Esophagus squamous epithelium (tissue), 5 donors: Measurements from ENCODE around the gene KLF1. TPM values are rescaled to one million over a fixed set of nuclear protein-coding genes. Genes with fewer than 3 reads are reported as not detected.

Experiments used
- DNase-seq: peaks from one replicate; lab custom pipeline; 2025; lab: John Stamatoyannopoulos, UW
- H3K27ac ChIP-seq, 4 donors: fragments of 200-600 bp; sonication (generic); one replicate each; pipeline ENCODE4 v1.5.1; 2016 to 2019; ENCODE audit warnings: mild to moderate bottlenecking in 1 of 4
- H3K27me3 ChIP-seq, 4 donors: fragments of 200-600 bp; sonication (generic); 1 replicate in 3 of 4; 2 replicates in 1 of 4; pipeline versions ENCODE4 v1.5.1 to v1.6.0; 2017 to 2021; ENCODE audit warnings: antibody characterized with exemption in 1 of 4
- H3K36me3 ChIP-seq, 3 donors: fragments of 200-600 bp; sonication (generic); one replicate each; pipeline ENCODE4 v1.5.1; 2016 to 2019
- H3K4me1 ChIP-seq, 3 donors: fragments of 200-600 bp; sonication (generic); one replicate each; pipeline ENCODE4 v1.5.1; 2017 to 2019
- H3K4me3 ChIP-seq, 4 donors: fragments of 200-600 bp; sonication (generic); 1 replicate in 3 of 4; 2 replicates in 1 of 4; pipeline ENCODE4 v1.5.1; 2016 to 2019; ENCODE audit warnings: mild to moderate bottlenecking in 2 of 4, moderate library complexity in 1 of 4
- H3K9me3 ChIP-seq, 3 donors: fragments of 200-600 bp; sonication (generic); one replicate each; pipeline ENCODE4 v1.5.1; 2016 to 2019
- CTCF ChIP-seq, 6 experiments: fragments of 450-650 bp in 4 of 6; fragments of 200-600 bp in 2 of 6; sonication (generic) in 2 of 6; IDR thresholded peaks; one replicate each; pipeline ENCODE4 v1.5.1; 2016 to 2019; ENCODE audit warnings: antibody characterized with exemption in 6 of 6, mild to moderate bottlenecking in 4 of 6, moderate library complexity in 4 of 6
- POLR2A ChIP-seq, 4 donors: fragments of 450-650 bp; IDR thresholded peaks; one replicate each; pipeline ENCODE4 v1.6.1; 2017; ENCODE audit warnings: antibody characterized with exemption in 4 of 4, mild to moderate bottlenecking in 4 of 4, moderate library complexity in 3 of 4
- WGBS, 2 donors: methylation state at CpG; one replicate each; pipeline ENCODE4 v1.1.5; 2018; 5-methylcytosine and 5-hydroxymethylcytosine counted together
- intact Hi-C: fragments of 100-400 bp; cut with DNase I; formaldehyde crosslinking; loops from one replicate; pipeline ENCODE4 v1.15.0; 2022
- total RNA-seq, 4 donors: library from RNA; depleted of rRNA; stranded (reverse); fragments of >200 nt; gene quantifications; one replicate each; pipeline ENCODE4 v1.1.0, GENCODE V29; 2016
- donor health status: DM: yes; HTN: yes; CAD: no.

KLF1 gene
- total RNA-seq, 4 donors from 2014 or later, result not detected

DNA sequence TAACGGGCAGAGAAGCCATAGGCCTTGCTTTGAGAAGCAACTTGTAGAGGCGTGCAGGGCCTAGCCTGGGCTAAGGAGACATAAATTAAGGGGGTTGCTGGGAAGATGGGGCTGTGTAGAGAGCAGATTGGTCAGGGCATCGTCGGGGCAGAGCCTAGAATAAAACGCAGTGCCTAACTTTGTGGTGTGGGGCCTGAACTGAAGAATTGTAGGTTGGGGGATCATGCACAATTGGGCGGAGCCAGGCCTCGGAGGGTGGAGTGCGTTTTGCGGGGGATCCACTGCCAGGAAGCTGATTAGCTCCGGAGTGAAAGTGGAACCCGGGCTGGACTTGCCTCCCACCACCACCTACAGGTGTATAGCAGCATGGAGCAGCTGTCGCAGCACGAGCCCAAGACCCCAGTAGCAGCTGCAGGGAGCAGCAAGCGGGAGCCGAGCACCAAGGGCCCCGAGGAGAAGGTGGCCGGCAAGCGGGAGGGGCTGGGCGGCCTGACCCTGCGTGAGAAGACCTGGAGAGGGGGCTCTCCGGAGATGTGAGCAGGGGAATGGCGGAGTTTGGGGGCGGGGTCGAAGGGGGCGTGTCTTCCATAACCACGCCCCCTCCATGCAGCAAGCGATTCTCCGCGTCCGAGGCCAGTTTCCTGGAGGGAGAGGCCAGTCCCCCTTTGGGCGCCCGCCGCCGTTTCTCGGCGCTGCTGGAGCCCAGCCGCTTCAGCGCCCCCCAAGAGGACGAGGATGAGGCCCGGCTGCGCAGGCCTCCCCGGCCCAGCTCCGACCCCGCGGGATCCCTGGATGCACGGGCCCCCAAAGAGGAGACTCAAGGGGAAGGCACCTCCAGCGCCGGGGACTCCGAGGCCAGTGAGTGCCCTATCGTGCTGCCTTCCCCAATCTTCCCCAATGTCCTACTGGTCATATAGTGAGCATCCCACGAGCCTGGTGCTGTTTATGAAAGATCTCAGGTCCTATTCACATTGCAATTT lies 19.6 kb downstream of the KLF1 start:
- intact Hi-C loops, result no loop called here

DNA sequence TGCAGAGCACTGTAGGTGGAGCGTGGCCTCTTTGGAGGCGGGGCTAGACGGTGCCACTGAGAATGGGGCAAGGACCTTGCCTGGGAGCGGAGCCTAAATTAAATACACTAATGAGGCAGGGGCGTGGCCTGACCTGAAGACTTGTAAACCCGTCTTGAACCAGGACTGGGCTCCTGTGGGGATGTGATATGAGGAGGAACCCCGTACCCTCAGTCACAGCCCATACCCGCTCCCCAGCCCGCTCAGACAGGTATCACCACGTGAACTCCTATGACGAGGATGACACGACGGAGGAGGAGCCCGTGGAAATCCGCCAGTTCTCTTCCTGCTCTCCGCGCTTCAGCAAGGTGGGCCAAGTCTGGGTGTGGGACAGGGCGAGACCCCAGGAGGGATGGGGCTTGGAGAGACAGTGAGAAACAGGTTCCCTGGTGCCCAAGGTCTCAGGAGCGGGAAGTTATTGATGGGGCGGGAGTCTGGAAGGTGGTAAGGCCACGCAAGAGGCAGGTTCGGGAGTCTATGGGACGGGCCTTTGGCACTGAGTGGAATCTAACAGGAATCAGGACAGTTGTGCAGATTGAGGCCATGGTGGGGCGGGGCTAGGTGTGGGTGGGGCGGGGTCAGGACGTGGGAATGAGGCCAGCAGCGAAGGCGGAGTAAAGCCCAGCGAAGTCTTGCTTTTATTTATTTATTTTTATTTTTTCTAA lies 20.4 kb downstream of the KLF1 start:
- Histone ChIP-seq H3K27me3 (peaks cover 0 to 6% (median 0%) of the 10 kb centered on the region in 4 donors), H3K9me3 (no peaks in the 10 kb centered on the region), H3K27ac (no peak overlapping the region), H3K4me3 (no peak overlapping the region), H3K36me3 (no peaks in the 10 kb centered on the region), H3K4me1 (peaks cover 7 to 15% (median 11%) of the 10 kb centered on the region in 3 donors)
- no peak for TF ChIP-seq CTCF (IDR thresholded peaks at IDR 0.05)
- TF ChIP-seq POLR2A (IDR thresholded peaks at IDR 0.05), result no peak
- DNase-seq, result no peak
- 73 to 83% methylated on average over 12 to 18 of the region's 29 CpGs for WGBS, 2 donors
- intact Hi-C loops, result no loop called here

More for the DNA sequence above, 19.6 kb downstream of the KLF1 start:
- no peak for DNase-seq
- 9 to 18% methylated on average over 27 of the region's 51 CpGs for WGBS, 2 donors
- H3K4me1 ChIP-seq, result peaks cover 7 to 15% (median 11%) of the 10 kb centered on the region in 3 donors
- H3K9me3 ChIP-seq, result no peaks in the 10 kb centered on the region
- peaks cover 0 to 6% (median 0%) of the 10 kb centered on the region in 4 donors for H3K27me3 ChIP-seq
- H3K36me3 ChIP-seq, result no peaks in the 10 kb centered on the region
- peak overlapping the region; percentile 21 to 63 (median 43) for H3K4me3 ChIP-seq
- H3K27ac ChIP-seq, result no peak overlapping the region
- TF ChIP-seq CTCF (IDR thresholded peaks at IDR 0.05) (no peak), POLR2A (IDR thresholded peaks at IDR 0.05) (no peak)

GRCh38 chr19:12865746-12866415 lies 21.1 kb downstream of the KLF1 start:
- intact Hi-C loops, result no loop called here
- no peak for TF ChIP-seq CTCF (IDR thresholded peaks at IDR 0.05)
- TF ChIP-seq POLR2A (IDR thresholded peaks at IDR 0.05), result no peak
- Histone ChIP-seq H3K4me1 (peaks cover 7 to 15% (median 11%) of the 10 kb centered on the region in 3 donors), H3K27me3 (peaks cover 0 to 6% (median 0%) of the 10 kb centered on the region in 4 donors), H3K4me3 (no peak overlapping the region), H3K27ac (no peak overlapping the region), H3K36me3 (no peaks in the 10 kb centered on the region), H3K9me3 (no peaks in the 10 kb centered on the region)
- whole genome bisulfite sequencing, 2 donors, result 64 to 82% methylated on average over 6 to 8 of the region's 19 CpGs
- DNase-seq, result no peak

DNA sequence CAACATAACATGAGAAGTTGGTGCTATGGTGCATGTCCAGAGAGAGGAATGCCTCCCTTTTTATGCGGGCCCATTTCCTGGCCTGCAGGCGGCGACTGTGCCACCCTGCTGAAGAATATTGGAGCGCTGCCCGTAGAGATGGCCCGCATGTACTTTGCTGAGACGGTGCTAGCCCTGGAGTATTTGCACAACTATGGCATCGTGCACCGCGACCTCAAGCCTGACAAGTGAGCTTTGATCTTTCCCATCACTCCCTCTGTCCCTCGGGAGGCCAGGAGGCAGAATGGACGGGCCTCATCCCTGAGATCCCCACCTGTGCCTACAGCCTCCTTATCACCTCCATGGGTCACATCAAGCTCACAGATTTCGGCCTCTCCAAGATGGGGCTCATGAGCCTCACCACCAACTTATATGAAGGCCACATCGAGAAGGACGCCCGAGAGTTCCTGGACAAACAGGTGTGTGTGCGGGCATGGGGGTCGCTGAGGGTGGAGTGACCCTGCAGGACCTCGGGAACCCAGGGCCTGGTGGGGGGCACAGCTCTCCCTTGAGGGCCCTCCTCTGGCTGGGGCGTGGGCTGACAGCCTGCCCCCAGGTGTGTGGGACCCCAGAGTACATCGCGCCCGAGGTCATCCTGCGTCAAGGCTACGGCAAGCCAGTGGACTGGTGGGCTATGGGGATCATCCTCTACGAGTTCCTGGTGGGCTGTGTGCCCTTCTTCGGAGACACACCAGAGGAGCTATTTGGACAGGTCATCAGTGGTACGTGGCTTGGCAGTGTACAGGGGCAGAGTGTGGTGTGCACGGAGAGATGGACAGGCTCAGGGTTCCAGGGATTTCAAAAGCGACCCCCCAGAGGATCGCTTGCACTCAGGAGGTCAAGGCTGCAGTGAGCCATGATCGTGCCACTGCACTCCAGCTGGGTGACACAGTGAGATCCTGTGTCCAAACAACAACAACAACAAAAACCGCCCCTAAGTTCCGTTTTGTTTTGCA lies 22.0 kb downstream of the KLF1 start:
- Histone ChIP-seq H3K27me3 (peaks cover 0 to 6% (median 0%) of the 10 kb centered on the region in 4 donors), H3K9me3 (no peaks in the 10 kb centered on the region), H3K27ac (no peak overlapping the region), H3K36me3 (no peaks in the 10 kb centered on the region), H3K4me3 (no peak overlapping the region), H3K4me1 (peaks cover 7 to 15% (median 11%) of the 10 kb centered on the region in 3 donors)
- intact Hi-C loops, result no loop called here
- WGBS, 2 donors, result 83% methylated on average over 13 to 18 of the region's 34 CpGs
- no peak for DNase-seq
- no peak for TF ChIP-seq CTCF (IDR thresholded peaks at IDR 0.05)
- no peak for TF ChIP-seq POLR2A (IDR thresholded peaks at IDR 0.05)
